H9 (cell line): ENCODE measurements around the gene TAF4B. TPM values are rescaled to one million over a fixed set of nuclear protein-coding genes. Genes with fewer than 3 reads are reported as not detected.

Source experiments
- DNase-seq: peaks from one replicate; pipeline ENCODE4 v3.0.0-alpha.2; 2017
- H2AFZ ChIP-seq: one replicate; pipeline ENCODE4 v1.6.1; 2013; ENCODE audit warnings: mild to moderate bottlenecking, low read length, control low read depth, moderate library complexity
- H2AK5ac ChIP-seq: 2 replicates; pipeline ENCODE4 v1.6.1; 2013; ENCODE audit warnings: low read length, control low read depth, mixed read lengths; ENCODE audit not compliant: insufficient read length
- H2BK120ac ChIP-seq: one replicate; pipeline ENCODE4 v1.6.1; 2013; ENCODE audit warnings: low read depth, mild to moderate bottlenecking, low read length, control low read depth, inconsistent platforms; ENCODE audit not compliant: poor library complexity, severe bottlenecking
- H2BK12ac ChIP-seq: 2 replicates; pipeline ENCODE4 v1.6.1; 2013; ENCODE audit warnings: low read length, control low read depth, mixed read lengths, low read depth; ENCODE audit not compliant: insufficient read length
- H2BK15ac ChIP-seq: 2 replicates; pipeline ENCODE4 v1.6.1; 2013; ENCODE audit warnings: low read depth, low read length, control low read depth
- H2BK20ac ChIP-seq: one replicate; pipeline ENCODE4 v1.6.1; 2013; ENCODE audit warnings: low read depth, mild to moderate bottlenecking, low read length, control low read depth, inconsistent platforms; ENCODE audit not compliant: poor library complexity, severe bottlenecking
- H2BK5ac ChIP-seq: 2 replicates; pipeline ENCODE4 v1.6.1; 2013; ENCODE audit warnings: low read length, control low read depth, mixed read lengths; ENCODE audit not compliant: insufficient read length
- H3K14ac ChIP-seq: 2 replicates; pipeline ENCODE4 v1.6.1; 2013; ENCODE audit warnings: low read length, control low read depth; ENCODE audit not compliant: insufficient read depth
- H3K18ac ChIP-seq: 2 replicates; pipeline ENCODE4 v1.6.1; 2013; ENCODE audit warnings: low read depth, mild to moderate bottlenecking, mixed read lengths, low read length, control low read depth; ENCODE audit not compliant: insufficient read length
- H3K23ac ChIP-seq: 2 replicates; pipeline ENCODE4 v1.6.1; 2013; ENCODE audit warnings: low read length, control low read depth, mixed read lengths, low read depth; ENCODE audit not compliant: insufficient read length
- H3K23me2 ChIP-seq: 2 replicates; pipeline ENCODE4 v1.6.1; 2013; ENCODE audit warnings: low read depth, mild to moderate bottlenecking, mixed read lengths, low read length, control low read depth; ENCODE audit not compliant: insufficient read length, poor library complexity, severe bottlenecking
- H3K27ac ChIP-seq: 2 replicates; pipeline ENCODE4 v1.5.1; 2013; ENCODE audit warnings: low read length, control low read depth, mixed read lengths, low read depth; ENCODE audit not compliant: insufficient read length
- H3K27me3 ChIP-seq: 2 replicates; pipeline ENCODE4 v1.6.1; 2013; ENCODE audit warnings: low read length, control low read depth, inconsistent platforms; ENCODE audit not compliant: insufficient read depth
- H3K4ac ChIP-seq: 2 replicates; pipeline ENCODE4 v1.6.1; 2013; ENCODE audit warnings: low read depth, mild to moderate bottlenecking, control low read depth, inconsistent platforms, low read length, moderate library complexity
- H3K4me1 ChIP-seq: 2 replicates; pipeline ENCODE4 v1.6.1; 2013; ENCODE audit warnings: low read length, control low read depth, inconsistent platforms; ENCODE audit not compliant: insufficient read depth
- H3K4me2 ChIP-seq: 2 replicates; pipeline ENCODE4 v1.6.1; 2013; ENCODE audit warnings: low read length, control low read depth, mixed read lengths; ENCODE audit not compliant: insufficient read length, insufficient read depth
- H3K56ac ChIP-seq: 2 replicates; pipeline ENCODE4 v1.6.1; 2013; ENCODE audit warnings: low read depth, mild to moderate bottlenecking, mixed read lengths, low read length, control low read depth; ENCODE audit not compliant: insufficient read length
- H3K79me1 ChIP-seq: 2 replicates; pipeline ENCODE4 v1.6.1; 2013; ENCODE audit warnings: low read depth, mild to moderate bottlenecking, moderate library complexity, low read length, control low read depth, inconsistent platforms; ENCODE audit not compliant: insufficient read depth, poor library complexity, severe bottlenecking
- H3K79me2 ChIP-seq: 2 replicates; pipeline ENCODE4 v1.6.1; 2013; ENCODE audit warnings: low read length, control low read depth, inconsistent platforms; ENCODE audit not compliant: insufficient read depth
- H3K9ac ChIP-seq: 2 replicates; pipeline ENCODE4 v1.6.1; 2013; ENCODE audit warnings: low read length, control low read depth, mixed read lengths; ENCODE audit not compliant: insufficient read length; ENCODE audit errors: extremely low read depth
- H3K9me3 ChIP-seq: one replicate; pipeline ENCODE4 v1.6.1; 2013; ENCODE audit warnings: low read depth, low read length, inconsistent platforms; ENCODE audit not compliant: control insufficient read depth
- H3T11ph ChIP-seq: one replicate; pipeline ENCODE4 v1.6.1; 2013; ENCODE audit warnings: mild to moderate bottlenecking, low read length, control low read depth, inconsistent platforms
- H4K20me1 ChIP-seq: one replicate; pipeline ENCODE4 v1.6.1; 2013; ENCODE audit not compliant: control insufficient read depth, insufficient read length, insufficient read depth
- H4K5ac ChIP-seq: 2 replicates; pipeline ENCODE4 v1.6.1; 2013; ENCODE audit warnings: low read depth, mild to moderate bottlenecking, mixed read lengths, low read length, control low read depth; ENCODE audit not compliant: insufficient read length
- H4K8ac ChIP-seq: replicated peaks from 2 replicates; pipeline ENCODE4 v1.6.1; 2013; ENCODE audit warnings: low read length, control low read depth, mixed read lengths, low read depth; ENCODE audit not compliant: insufficient read length
- H4K91ac ChIP-seq: 2 replicates; pipeline ENCODE4 v1.6.1; 2013; ENCODE audit warnings: low read depth, mild to moderate bottlenecking, moderate library complexity, mixed read lengths, low read length, control low read depth; ENCODE audit not compliant: insufficient read length
- H3K27ac Mint-ChIP-seq, 3 experiments: 2 replicates in 2 of 3; 3 replicates in 1 of 3; pipeline ENCODE4 v1.8.0; 2020 to 2021; ENCODE audit warnings: mixed read lengths in 3 of 3, mild to moderate bottlenecking in 1 of 3, moderate library complexity in 1 of 3
- H3K27me3 Mint-ChIP-seq: 2 replicates; pipeline ENCODE4 v1.8.0; 2021; ENCODE audit warnings: low read depth, mild to moderate bottlenecking, moderate library complexity, mixed read lengths
- H3K36me3 Mint-ChIP-seq, 3 experiments: 2 replicates in 2 of 3; 3 replicates in 1 of 3; pipeline ENCODE4 v1.8.0; 2020 to 2021; ENCODE audit warnings: low read depth in 3 of 3, mixed read lengths in 3 of 3; ENCODE audit not compliant: insufficient read depth in 1 of 3
- H3K4me1 Mint-ChIP-seq, 2 experiments: 2 replicates each; pipeline ENCODE4 v1.8.0; 2020; ENCODE audit warnings: mixed read lengths in 2 of 2
- H3K4me3 Mint-ChIP-seq, 2 experiments: 2 replicates in 1 of 2; 3 replicates in 1 of 2; pipeline ENCODE4 v1.8.0; 2020 to 2021; ENCODE audit warnings: mild to moderate bottlenecking in 2 of 2, mixed read lengths in 2 of 2, moderate library complexity in 1 of 2
- H3K9me3 Mint-ChIP-seq, 2 experiments: 2 replicates in 1 of 2; 3 replicates in 1 of 2; pipeline ENCODE4 v1.8.0; 2020; ENCODE audit warnings: mild to moderate bottlenecking in 2 of 2, mixed read lengths in 2 of 2, moderate library complexity in 1 of 2
- CTCF ChIP-seq: fragments of 200-600 bp; sonication (generic); conservative IDR thresholded peaks from 3 replicates; pipeline ENCODE4 v1.8.0; 2021; ENCODE audit warnings: antibody characterized with exemption, mild to moderate bottlenecking
- WGBS: extraction: QIAGEN DNeasy Blood & Tissue Kit; methylation state at CpG from one replicate; pipeline ENCODE4 v1.1.7; 2013; ENCODE audit warnings: missing lambda C conversion rate, low lambda C conversion rate, mixed read lengths; ENCODE audit not compliant: insufficient read length; ENCODE audit errors: extremely low coverage; 5-methylcytosine and 5-hydroxymethylcytosine counted together
- total RNA-seq: library from RNA; stranded (reverse); gene quantifications from 2 replicates; pipeline ENCODE4 v1.2.1, GENCODE V29; 2021

The TAF4B gene
- total RNA-seq, 1 experiment from 2014 or later: 19.8 TPM

- no peak for TF ChIP-seq CTCF
- H2AFZ ChIP-seq: no peak overlapping the region
- H3K14ac ChIP-seq: no peak overlapping the region
- no peak overlapping the region for H4K5ac ChIP-seq
- no peak overlapping the region for H3K4me2 ChIP-seq
- H2BK12ac ChIP-seq: no peak overlapping the region
- H2BK120ac ChIP-seq: no peak overlapping the region
- no peak overlapping the region for H3K9ac ChIP-seq
- Mint-ChIP-seq H3K27ac (0 out of 7 replicates have a peak overlapping the region, but pooled peaks of 1 of the 3 experiments have one; percentile 49), H3K4me1 (peaks cover 36 to 41% of the 10 kb centered on the region in 2 experiments), H3K36me3 (peaks cover 0 to 3% (median 0%) of the 10 kb centered on the region in 3 experiments; a peak in 2 of 7 replicates), H3K4me3 (peak overlapping the region; percentile 30 to 98; a peak in 4 of 5 replicates), H3K27me3 (peaks cover 2% of the 10 kb centered on the region; the same call in 1 of the 2 replicates), H3K9me3 (no peaks in the 10 kb centered on the region; a peak in 2 of 5 replicates)
- H3K18ac ChIP-seq: no peak overlapping the region
- no peaks in the 10 kb centered on the region; the same call in 1 of the 2 replicates for H3K4me1 ChIP-seq
- H2BK15ac ChIP-seq: no peak overlapping the region
- no peaks in the 10 kb centered on the region for H3K27me3 ChIP-seq
- no peak overlapping the region for H4K91ac ChIP-seq
- peaks cover 10% of the 10 kb centered on the region; the same call in 1 of the 2 replicates for H3K79me2 ChIP-seq
- peaks cover 5% of the 10 kb centered on the region for H3K23me2 ChIP-seq
- no peak overlapping the region for H2BK5ac ChIP-seq
- H4K8ac ChIP-seq: no peak overlapping the region
- H3K4ac ChIP-seq: no peak overlapping the region
- H3K23ac ChIP-seq: no peak overlapping the region
- H2BK20ac ChIP-seq: no peak overlapping the region
- no CpG with 5 or more reads among the region's 7 CpGs for WGBS
- peaks cover 4% of the 10 kb centered on the region for H4K20me1 ChIP-seq
- H2AK5ac ChIP-seq: no peak overlapping the region
- peaks cover 2% of the 10 kb centered on the region for H3K79me1 ChIP-seq
- no peak overlapping the region for H3K27ac ChIP-seq
- no peak overlapping the region for H3T11ph ChIP-seq
- no peak overlapping the region for H3K56ac ChIP-seq
- peak; percentile 52 for DNase-seq
- no peaks in the 10 kb centered on the region for H3K9me3 ChIP-seq
These were observed 1.1 kb upstream of the TAF4B start for GRCh38 chr18:26225022-26225693.
